GM23338 (cell line): ENCODE results near the gene BAD. TPM values are rescaled to one million over a fixed set of nuclear protein-coding genes. Genes with fewer than 3 reads are reported as not detected.
A peak's percentile ranks its signal among the peaks of the same experiment; 100 is the strongest.

Source experiments
- ATAC-seq: fragments of 200-7000 bp; cut with Tn5 transposase; 3 replicates; pipeline ENCODE4 v1.9.1; 2020
- DNase-seq: peaks from one replicate; pipeline ENCODE4 v3.0.0-alpha.2; 2015; ENCODE audit warnings: low spot score
- H2AFZ ChIP-seq: fragments of 200-600 bp; sonication (generic); 2 replicates; pipeline ENCODE4 v1.8.0; 2016; ENCODE audit warnings: antibody characterized with exemption, mild to moderate bottlenecking, moderate library complexity
- H3F3A ChIP-seq: fragments of 200-600 bp; sonication (generic); replicated peaks from 2 replicates; pipeline ENCODE4 v1.8.0; 2017; ENCODE audit warnings: antibody characterized with exemption, mixed run types, low read depth
- H3K27ac ChIP-seq: fragments of 200-600 bp; sonication (generic); 2 replicates; pipeline ENCODE4 v1.6.1; 2016; ENCODE audit warnings: low read depth
- H3K27me3 ChIP-seq: fragments of 200-600 bp; sonication (generic); 2 replicates; pipeline ENCODE4 v1.8.0; 2016; ENCODE audit warnings: mild to moderate bottlenecking, mixed run types, moderate library complexity; ENCODE audit not compliant: insufficient read depth
- H3K36me3 ChIP-seq: fragments of 200-600 bp; sonication (generic); 2 replicates; pipeline ENCODE4 v1.8.0; 2016; ENCODE audit warnings: mild to moderate bottlenecking; ENCODE audit not compliant: insufficient read depth
- H3K4me1 ChIP-seq: fragments of 200-600 bp; sonication (generic); 2 replicates; pipeline ENCODE4 v1.8.0; 2016; ENCODE audit warnings: mild to moderate bottlenecking, moderate library complexity; ENCODE audit not compliant: insufficient read depth
- H3K4me2 ChIP-seq: fragments of 200-600 bp; sonication (generic); 2 replicates; pipeline ENCODE4 v1.7.1; 2017; ENCODE audit warnings: mixed run types
- H3K4me3 ChIP-seq: fragments of 200-600 bp; sonication (generic); 2 replicates; pipeline ENCODE4 v1.6.1; 2016; ENCODE audit warnings: mixed run types
- H3K79me2 ChIP-seq: fragments of 200-600 bp; sonication (generic); replicated peaks from 2 replicates; pipeline ENCODE4 v1.8.0; 2017; ENCODE audit warnings: mild to moderate bottlenecking; ENCODE audit not compliant: insufficient read depth
- H3K9me2 ChIP-seq: fragments of 200-600 bp; sonication (generic); 2 replicates; pipeline ENCODE4 v1.8.0; 2017; ENCODE audit not compliant: insufficient read depth
- H4K20me1 ChIP-seq: fragments of 200-600 bp; sonication (generic); replicated peaks from 2 replicates; pipeline ENCODE4 v1.8.0; 2017; ENCODE audit warnings: mild to moderate bottlenecking; ENCODE audit not compliant: insufficient read depth
- H3K27ac Mint-ChIP-seq: 2 replicates; pipeline ENCODE4 v1.8.0; 2020; ENCODE audit warnings: inconsistent platforms, mild to moderate bottlenecking, moderate library complexity, mixed read lengths
- H3K27me3 Mint-ChIP-seq: 3 replicates; pipeline ENCODE4 v1.8.0; 2022; ENCODE audit warnings: low read depth, mild to moderate bottlenecking, moderate library complexity, mixed read lengths, inconsistent platforms; ENCODE audit not compliant: insufficient read depth, poor library complexity
- H3K36me3 Mint-ChIP-seq: 3 replicates; pipeline ENCODE4 v1.8.0; 2021; ENCODE audit warnings: low read depth, mild to moderate bottlenecking, inconsistent platforms, moderate library complexity, mixed read lengths
- H3K4me1 Mint-ChIP-seq: 3 replicates; pipeline ENCODE4 v1.8.0; 2020; ENCODE audit warnings: mild to moderate bottlenecking, inconsistent platforms, mixed read lengths
- H3K4me3 Mint-ChIP-seq: 3 replicates; pipeline ENCODE4 v1.8.0; 2021; ENCODE audit warnings: moderate library complexity, mild to moderate bottlenecking, inconsistent platforms, mixed read lengths
- H3K9me3 Mint-ChIP-seq: 3 replicates; pipeline ENCODE4 v1.8.0; 2020; ENCODE audit warnings: moderate library complexity, mild to moderate bottlenecking, inconsistent platforms, mixed read lengths
- CREB1 ChIP-seq: fragments of 250-450 bp; sonication (Bioruptor Pico); IDR thresholded peaks from 2 replicates; pipeline ENCODE4 v1.5.0; 2020; ENCODE audit warnings: low read depth, mild to moderate bottlenecking, moderate library complexity
- ETS1 ChIP-seq: IDR thresholded peaks from 2 replicates; pipeline ENCODE4 v1.6.1; 2016; ENCODE audit warnings: antibody characterized with exemption
- EZH2 ChIP-seq: fragments of 200-600 bp; sonication (generic); IDR thresholded peaks from one replicate; pipeline ENCODE4 v1.8.0; 2017; ENCODE audit warnings: antibody characterized with exemption, mild to moderate bottlenecking, low read depth; ENCODE audit not compliant: unreplicated experiment
- EZH2phosphoT487 ChIP-seq: fragments of 200-600 bp; sonication (generic); IDR thresholded peaks from one replicate; pipeline ENCODE4 v1.8.1; 2018; ENCODE audit warnings: antibody characterized with exemption; ENCODE audit not compliant: unreplicated experiment
- NANOG ChIP-seq: IDR thresholded peaks from 2 replicates; pipeline ENCODE4 v1.6.1; 2016; ENCODE audit warnings: antibody characterized with exemption, borderline replicate concordance
- POLR2AphosphoS5 ChIP-seq: IDR thresholded peaks from 2 replicates; pipeline ENCODE4 v1.6.1; 2016; ENCODE audit warnings: antibody characterized with exemption, low read depth
- REST ChIP-seq: IDR thresholded peaks from one replicate; pipeline ENCODE4 v1.6.1; 2018; ENCODE audit warnings: antibody characterized with exemption; ENCODE audit not compliant: unreplicated experiment
- STAT1 ChIP-seq: IDR thresholded peaks from one replicate; pipeline ENCODE4 v1.6.1; 2016; ENCODE audit warnings: antibody characterized with exemption; ENCODE audit not compliant: unreplicated experiment
- ZNF331 ChIP-seq: fragments of 250-450 bp; sonication (Bioruptor Pico); IDR thresholded peaks from 2 replicates; pipeline ENCODE4 v1.5.0; 2020; ENCODE audit warnings: low read depth, mild to moderate bottlenecking, moderate library complexity
- ZNF462 ChIP-seq: fragments of 250-450 bp; sonication (Bioruptor Pico); IDR thresholded peaks from 2 replicates; pipeline ENCODE4 v1.5.0; 2020; ENCODE audit warnings: mild to moderate bottlenecking, moderate library complexity
- polyA plus RNA-seq: library from polyadenylated mRNA; unstranded; fragments of >200 nt; fragmentation: Nextera tagmentation; extraction: Ambion mirVana; gene quantifications from 2 replicates; pipeline ENCODE4 v1.2.1, GENCODE V29; 2016
- total RNA-seq: library from RNA; depleted of rRNA; stranded (reverse); fragments of >200 nt; shearing (Covaris generic); gene quantifications from 2 replicates; pipeline ENCODE4 v1.2.3, GENCODE V29; 2014

The BAD gene
- total and polyA plus RNA-seq, 2 experiments from 2014 or later, result 46.3 to 46.4 TPM

- peak; percentile 8 for ATAC-seq
- Histone ChIP-seq H3K79me2 (peaks cover 30% of the 10 kb centered on the region), H3K9me2 (no peaks in the 10 kb centered on the region), H3K4me3 (peak overlapping the region; percentile 100), H3K36me3 (no peaks in the 10 kb centered on the region), H3K27me3 (no peaks in the 10 kb centered on the region), H2AFZ (peak overlapping the region; percentile 66; the same call in 1 of the 2 replicates), H3F3A (peaks cover 47% of the 10 kb centered on the region), H3K4me1 (peaks cover 39% of the 10 kb centered on the region), H3K4me2 (peak overlapping the region; percentile 100), H4K20me1 (no peaks in the 10 kb centered on the region; the same call in none of the 2 replicates), H3K27ac (peak overlapping the region; percentile 62; the same call in 1 of the 2 replicates)
- Mint-ChIP-seq H3K9me3 (no peaks in the 10 kb centered on the region), H3K27me3 (peaks cover 35% of the 10 kb centered on the region), H3K4me3 (peak overlapping the region; percentile 88), H3K36me3 (peaks cover 14% of the 10 kb centered on the region), H3K4me1 (peaks cover 42% of the 10 kb centered on the region), H3K27ac (peak overlapping the region; percentile 94)
- DNase-seq, result no peak
- TF ChIP-seq REST (no peak), POLR2AphosphoS5 (no peak), ZNF331 (no peak), EZH2phosphoT487 (no peak), EZH2 (no peak), ETS1 (no peak), ZNF462 (no peak), NANOG (no peak), STAT1 (no peak), CREB1 (CRISPR knock-in tag) (no peak)
These were observed 36.5 kb downstream of the BAD start for GRCh38 chr11:64247729-64248531.
